ENCODE data around the gene ARPC5L.

DNA sequence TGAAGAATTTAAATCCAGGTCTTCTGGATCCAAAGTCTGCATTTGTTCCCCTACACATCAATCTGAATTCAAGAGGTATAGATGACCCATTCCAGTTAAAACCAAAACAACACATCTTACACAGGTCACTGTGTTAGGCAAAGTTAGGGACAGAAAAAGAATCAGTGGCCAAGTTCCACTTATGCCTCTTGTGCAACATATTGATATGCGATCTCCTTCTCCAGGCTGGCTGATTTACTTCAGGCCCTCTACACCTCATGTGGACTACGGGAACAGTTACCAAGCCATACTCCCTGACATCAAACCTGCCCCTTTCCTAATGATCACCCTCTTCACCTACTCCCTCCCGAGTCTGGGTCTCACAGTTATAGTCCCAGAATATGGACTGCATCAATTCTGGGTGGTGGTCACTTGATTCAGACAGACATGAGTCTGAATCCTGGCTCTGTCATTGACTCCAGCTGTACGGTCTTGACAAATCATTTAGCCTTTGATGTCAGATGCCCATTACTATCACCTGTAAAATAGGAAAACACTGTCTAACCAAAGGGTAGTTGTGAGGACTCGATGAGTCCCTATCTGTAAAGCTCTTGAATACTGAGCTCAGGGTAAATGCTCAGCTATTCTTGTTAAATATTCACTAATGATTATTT, 52.9 kb downstream of the ARPC5L start:
- TF ChIP-seq POLR2AphosphoS5 (IDR thresholded peaks at IDR 0.05): no peak
- TF ChIP-seq, protein P1, sequence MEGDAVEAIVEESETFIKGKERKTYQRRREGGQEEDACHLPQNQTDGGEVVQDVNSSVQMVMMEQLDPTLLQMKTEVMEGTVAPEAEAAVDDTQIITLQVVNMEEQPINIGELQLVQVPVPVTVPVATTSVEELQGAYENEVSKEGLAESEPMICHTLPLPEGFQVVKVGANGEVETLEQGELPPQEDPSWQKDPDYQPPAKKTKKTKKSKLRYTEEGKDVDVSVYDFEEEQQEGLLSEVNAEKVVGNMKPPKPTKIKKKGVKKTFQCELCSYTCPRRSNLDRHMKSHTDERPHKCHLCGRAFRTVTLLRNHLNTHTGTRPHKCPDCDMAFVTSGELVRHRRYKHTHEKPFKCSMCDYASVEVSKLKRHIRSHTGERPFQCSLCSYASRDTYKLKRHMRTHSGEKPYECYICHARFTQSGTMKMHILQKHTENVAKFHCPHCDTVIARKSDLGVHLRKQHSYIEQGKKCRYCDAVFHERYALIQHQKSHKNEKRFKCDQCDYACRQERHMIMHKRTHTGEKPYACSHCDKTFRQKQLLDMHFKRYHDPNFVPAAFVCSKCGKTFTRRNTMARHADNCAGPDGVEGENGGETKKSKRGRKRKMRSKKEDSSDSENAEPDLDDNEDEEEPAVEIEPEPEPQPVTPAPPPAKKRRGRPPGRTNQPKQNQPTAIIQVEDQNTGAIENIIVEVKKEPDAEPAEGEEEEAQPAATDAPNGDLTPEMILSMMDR (IDR thresholded peaks at IDR 0.05 in 8 of 11, conservative IDR thresholded peaks at IDR 0.05 in 3 of 11): no peak
- no peak for TF ChIP-seq POLR2A (IDR thresholded peaks at IDR 0.05)

Measured in spleen (tissue), 7 donors.